Right lobe of liver (tissue), 6 donors: Measurements from ENCODE around the gene SORBS2. TPM values are rescaled to one million over a fixed set of nuclear protein-coding genes. Genes with fewer than 3 reads are reported as not detected.

Experiments
- ATAC-seq, 4 donors: fragments of 200-7000 bp; cut with Tn5 transposase; one replicate each; pipeline ENCODE4 v1.9.1; 2020; ENCODE audit warnings: mild to moderate bottlenecking in 4 of 4, moderate library complexity in 4 of 4
- DNase-seq, 3 donors: peaks; one replicate each; pipeline ENCODE4 v3.0.0-alpha.2; 2020
- H3K27ac ChIP-seq, 3 donors: fragments of 200-600 bp; one replicate each; pipeline ENCODE4 v1.8.0; 2022
- H3K27me3 ChIP-seq, 2 donors: fragments of 200-600 bp; one replicate each; pipeline ENCODE4 v1.8.0; 2022
- H3K36me3 ChIP-seq, 4 donors: fragments of 200-600 bp; sonication (generic) in 1 of 4; one replicate each; pipeline versions ENCODE4 v1.5.1 to v1.8.0; 2017 to 2022; ENCODE audit warnings: control low read depth in 1 of 4
- H3K4me1 ChIP-seq, 4 donors: fragments of 200-600 bp; sonication (generic) in 1 of 4; one replicate each; pipeline versions ENCODE4 v1.5.1 to v1.8.0; 2017 to 2022; ENCODE audit warnings: control low read depth in 1 of 4
- H3K4me3 ChIP-seq, 3 donors: fragments of 200-600 bp; one replicate each; pipeline ENCODE4 v1.8.0; 2022
- H3K9me3 ChIP-seq, 4 donors: fragments of 200-600 bp; sonication (generic) in 1 of 4; one replicate each; pipeline versions ENCODE4 v1.5.1 to v1.8.0; 2017 to 2022; ENCODE audit warnings: control low read depth in 1 of 4
- CTCF ChIP-seq, 4 donors: fragments of 200-600 bp in 3 of 4; fragments of 450-650 bp in 1 of 4; IDR thresholded peaks; one replicate each; pipeline versions ENCODE4 v1.5.1 to v1.8.0; 2016 to 2022; ENCODE audit warnings: antibody characterized with exemption in 4 of 4, mild to moderate bottlenecking in 2 of 4
- POLR2A ChIP-seq: fragments of 450-650 bp; IDR thresholded peaks from one replicate; pipeline ENCODE4 v1.6.1; 2017; ENCODE audit warnings: antibody characterized with exemption, mild to moderate bottlenecking
- WGBS: methylation state at CpG from one replicate; pipeline ENCODE4 v1.1.6; 2018; ENCODE audit warnings: low coverage, low lambda C conversion rate; ENCODE audit not compliant: insufficient coverage; ENCODE audit errors: missing lambda C conversion rate; 5-methylcytosine and 5-hydroxymethylcytosine counted together
- intact Hi-C, 2 donors: fragments of 100-400 bp; cut with DNase I; formaldehyde crosslinking; loops; one replicate each; pipeline versions ENCODE4 v1.11.2 to v1.14.1; 2022
- total RNA-seq, 6 experiments: library from RNA; depleted of rRNA in 2 of 6; stranded (reverse); fragments of >200 nt in 2 of 6; fragmentation: NEBNext Ultra II Directional in 3 of 6; extraction: Animal tissue kit (Norgen Biotek cat#: 25700) in 3 of 6; gene quantifications; one replicate each; pipeline versions ENCODE4 v1.1.0 to v1.2.4, GENCODE V29; 2016 to 2023
- donor health status: DM: no; HTN: yes; CAD: no.
- donor health status: DM: no; HTN: no; CAD: no.
- donor health status: DM: no; HTN: no; CAD: no.
- donor health status: DM: no; HTN: yes; CAD: no.
- donor health status: DM: no; HTN: yes; CAD: no.

SORBS2 gene
- total RNA-seq, 6 experiments from 2014 or later, result 60.8 to 144 (median 107) TPM

GRCh38 chr4:185799442-185799841, 12.6 kb downstream of the SORBS2 start:
- WGBS, result 75% methylated on average over 4 of the region's 10 CpGs
- no peak overlapping the region for H3K27ac ChIP-seq
- DNase-seq, result no peak
- no peaks in the 10 kb centered on the region for H3K9me3 ChIP-seq
- H3K27me3 ChIP-seq, result no peaks in the 10 kb centered on the region
- TF ChIP-seq POLR2A (no peak), CTCF (IDR thresholded peaks at IDR 0.05) (no peak)
- ATAC-seq, result no peak
- H3K36me3 ChIP-seq, result no peaks in the 10 kb centered on the region
- H3K4me1 ChIP-seq, result peaks cover 0 to 15% (median 0%) of the 10 kb centered on the region in 4 donors
- H3K4me3 ChIP-seq, result no peak overlapping the region
- intact Hi-C loops, result no loop called here

- H3K4me1 ChIP-seq, result peaks cover 0 to 7% (median 0%) of the 10 kb centered on the region in 4 donors
- no peaks in the 10 kb centered on the region for H3K9me3 ChIP-seq
- TF ChIP-seq CTCF (IDR thresholded peaks at IDR 0.05) (no peak), POLR2A (no peak)
- ATAC-seq (no peak), DNase-seq (no peak)
- 78% methylated on average over 6 of the region's 8 CpGs for WGBS
- H3K4me3 ChIP-seq, result no peak overlapping the region
- no peak overlapping the region for H3K27ac ChIP-seq
- no peaks in the 10 kb centered on the region for H3K27me3 ChIP-seq
- intact Hi-C loops, result no loop called here
- no peaks in the 10 kb centered on the region for H3K36me3 ChIP-seq
Observed at GRCh38 chr4:185797596-185798338, 14.2 kb downstream of the SORBS2 start.

- TF ChIP-seq POLR2A, result no peak
- no peak for TF ChIP-seq CTCF (IDR thresholded peaks at IDR 0.05)
- WGBS, result 75% methylated on average over 12 of the region's 14 CpGs
- H3K27ac ChIP-seq, result no peak overlapping the region
- no peaks in the 10 kb centered on the region for H3K27me3 ChIP-seq
- no peaks in the 10 kb centered on the region for H3K9me3 ChIP-seq
- ATAC-seq (no peak), DNase-seq (no peak)
- H3K36me3 ChIP-seq, result no peaks in the 10 kb centered on the region
- no peak overlapping the region for H3K4me3 ChIP-seq
- intact Hi-C loops, result no loop called here
- peaks cover 0 to 4% (median 0%) of the 10 kb centered on the region in 4 donors for H3K4me1 ChIP-seq
Observed at GRCh38 chr4:185797018-185797417, 15.0 kb downstream of the SORBS2 start.

GRCh38 chr4:185796176-185796575, 15.8 kb downstream of the SORBS2 start:
- intact Hi-C loops, result no loop called here
- ATAC-seq (no peak), DNase-seq (no peak)
- no peaks in the 10 kb centered on the region for H3K4me1 ChIP-seq
- no peak overlapping the region for H3K27ac ChIP-seq
- H3K36me3 ChIP-seq, result no peaks in the 10 kb centered on the region
- H3K27me3 ChIP-seq, result no peaks in the 10 kb centered on the region
- no peak overlapping the region for H3K4me3 ChIP-seq
- 10% methylated on average over 2 of the region's 11 CpGs for WGBS
- no peaks in the 10 kb centered on the region for H3K9me3 ChIP-seq
- TF ChIP-seq CTCF (IDR thresholded peaks at IDR 0.05) (no peak), POLR2A (no peak)
